IPS-NIHi7 (cell line): Measurements from ENCODE around the gene PTTG1IP2.

Source experiments
- DNase-seq: peaks from one replicate; pipeline ENCODE4 v3.0.0; 2012; ENCODE audit warnings: mixed read lengths; ENCODE audit errors: extremely low spot score

The PTTG1IP2 gene

GRCh38 chr7:90483251-90483650 is 13.8 kb downstream of the PTTG1IP2 start:
- DNase-seq, result no peak

- DNase-seq, result no peak
These were observed 15.3 kb downstream of the PTTG1IP2 start for GRCh38 chr7:90484706-90485105.

- DNase-seq, result no peak
These were observed 16.4 kb downstream of the PTTG1IP2 start for GRCh38 chr7:90485734-90486316.

GRCh38 chr7:90487808-90488207 is 18.4 kb downstream of the PTTG1IP2 start:
- no peak for DNase-seq

- no peak for DNase-seq
These were observed 18.8 kb downstream of the PTTG1IP2 start for GRCh38 chr7:90488220-90488619.

- DNase-seq, result no peak
These were observed 22.8 kb downstream of the PTTG1IP2 start for GRCh38 chr7:90492250-90492649.

GRCh38 chr7:90495241-90495640 is 25.8 kb downstream of the PTTG1IP2 start:
- no peak for DNase-seq

- no peak for DNase-seq
These were observed 33.1 kb downstream of the PTTG1IP2 start for GRCh38 chr7:90502539-90502938.

- DNase-seq, result no peak
These were observed 33.9 kb downstream of the PTTG1IP2 start for GRCh38 chr7:90503367-90503766.

- no peak for DNase-seq
These were observed 38.3 kb downstream of the PTTG1IP2 start for GRCh38 chr7:90507692-90508091.

- DNase-seq, result no peak
These were observed 42.3 kb downstream of the PTTG1IP2 start for GRCh38 chr7:90511776-90512175.

- DNase-seq, result no peak
These were observed 43.4 kb downstream of the PTTG1IP2 start for GRCh38 chr7:90512821-90513254.

GRCh38 chr7:90516257-90516656 is 46.8 kb downstream of the PTTG1IP2 start:
- no peak for DNase-seq

- no peak for DNase-seq
These were observed 49.2 kb downstream of the PTTG1IP2 start for GRCh38 chr7:90518630-90519029.

- no peak for DNase-seq
These were observed 51.0 kb downstream of the PTTG1IP2 start for GRCh38 chr7:90520484-90520883.

- no peak for DNase-seq
These were observed 60.8 kb downstream of the PTTG1IP2 start for GRCh38 chr7:90530263-90530662.

GRCh38 chr7:90532231-90532929 is 62.9 kb downstream of the PTTG1IP2 start:
- DNase-seq, result no peak

GRCh38 chr7:90536449-90536848 is 67.0 kb downstream of the PTTG1IP2 start:
- no peak for DNase-seq

- DNase-seq, result no peak
These were observed 69.0 kb downstream of the PTTG1IP2 start for GRCh38 chr7:90538405-90538804.

GRCh38 chr7:90540406-90540805 is 71.0 kb downstream of the PTTG1IP2 start:
- no peak for DNase-seq

- no peak for DNase-seq
These were observed 81.6 kb downstream of the PTTG1IP2 start for GRCh38 chr7:90551036-90551435.

- no peak for DNase-seq
These were observed 83.1 kb downstream of the PTTG1IP2 start for GRCh38 chr7:90552521-90552920.

GRCh38 chr7:90560730-90561129 is 91.3 kb downstream of the PTTG1IP2 start:
- no peak for DNase-seq
